Measurements from ENCODE around the gene EFEMP2. TPM values are rescaled to one million over a fixed set of nuclear protein-coding genes. Genes with fewer than 3 reads are reported as not detected.
A peak's percentile ranks its signal among the peaks of the same experiment; 100 is the strongest.

Gene EFEMP2
- total and polyA plus RNA-seq, 3 experiments from 2014 or later = 0.23 to 4.0 (median 3.9) TPM

GRCh38 chr11:65817835-65818680, 54.5 kb downstream of the EFEMP2 start:
- peak overlapping the region; percentile 74 to 85 (median 81) for H3K4me3 Mint-ChIP-seq
- Histone ChIP-seq H3K27ac (ENCODE audit: low read depth, low read length) (peak overlapping the region; percentile 53), H3K27me3 (ENCODE audit: insufficient read depth, low read length, poor library complexity, severe bottlenecking) (no peaks in the 10 kb centered on the region), H3K4me1 (ENCODE audit: insufficient read depth, low read length) (peaks cover 10% of the 10 kb centered on the region), H3K4me3 (ENCODE audit: low read length) (peak overlapping the region; percentile 62), H3K36me3 (ENCODE audit: insufficient read depth, low read length) (no peaks in the 10 kb centered on the region), H3K9me3 (ENCODE audit: low read length) (no peaks in the 10 kb centered on the region)
- POLR2A ChIA-PET = interaction anchor here (0.6 to 1.0 kb wide), 5 partner anchors 38 to 271 kb away, joined by 3 to 5 read pairs (median 5); no protein-coding TSS in a partner anchor
- peak overlapping the region in 7 of 8 donors; percentile 70 to 90 (median 77) for H3K27ac Mint-ChIP-seq
- H3K9me3 Mint-ChIP-seq = no peaks in the 10 kb centered on the region
- no peaks in the 10 kb centered on the region for H3K27me3 Mint-ChIP-seq
- H3K36me3 Mint-ChIP-seq = peaks cover 0 to 3% (median 0%) of the 10 kb centered on the region in 3 donors
- H3K4me1 Mint-ChIP-seq = peaks cover 8 to 11% (median 10%) of the 10 kb centered on the region in 3 donors
- DNase-seq = peak; percentile 87 to 97 (median 93)
- CTCF ChIA-PET = interaction anchor here (0.5 to 5.0 kb wide), 25 partner anchors 10 to 692 kb away, joined by 3 to 50 read pairs (median 5); partner anchors contain the start of genes AP5B1, FIBP, KAT5 and SNX32

GRCh38 chr11:65817312-65817834, 55.2 kb downstream of the EFEMP2 start:
- DNase-seq = no peak
- Histone ChIP-seq H3K9me3 (ENCODE audit: low read length) (no peaks in the 10 kb centered on the region), H3K27ac (ENCODE audit: low read depth, low read length) (peak overlapping the region; percentile 53), H3K36me3 (ENCODE audit: insufficient read depth, low read length) (no peaks in the 10 kb centered on the region), H3K4me3 (ENCODE audit: low read length) (peak overlapping the region; percentile 62), H3K27me3 (ENCODE audit: insufficient read depth, low read length, poor library complexity, severe bottlenecking) (no peaks in the 10 kb centered on the region), H3K4me1 (ENCODE audit: insufficient read depth, low read length) (peaks cover 10% of the 10 kb centered on the region)
- peak overlapping the region in 7 of 8 donors; percentile 49 to 90 (median 70) for H3K27ac Mint-ChIP-seq
- H3K4me1 Mint-ChIP-seq = peaks cover 8 to 11% (median 10%) of the 10 kb centered on the region in 3 donors
- ChIA-PET CTCF (interaction anchor here (0.5 to 5.0 kb wide), 22 partner anchors 9 to 692 kb away, joined by 3 to 50 read pairs (median 4); partner anchors contain the start of genes AP5B1, FIBP, KAT5 and SNX32), POLR2A (interaction anchor here (0.6 to 1.0 kb wide), 4 partner anchors 24 to 271 kb away, joined by 3 to 5 read pairs (median 4); no protein-coding TSS in a partner anchor)
- peak overlapping the region; percentile 74 to 85 (median 81) for H3K4me3 Mint-ChIP-seq
- no peaks in the 10 kb centered on the region for H3K27me3 Mint-ChIP-seq
- H3K36me3 Mint-ChIP-seq = peaks cover 0 to 3% (median 0%) of the 10 kb centered on the region in 3 donors
- H3K9me3 Mint-ChIP-seq = no peaks in the 10 kb centered on the region

DNA sequence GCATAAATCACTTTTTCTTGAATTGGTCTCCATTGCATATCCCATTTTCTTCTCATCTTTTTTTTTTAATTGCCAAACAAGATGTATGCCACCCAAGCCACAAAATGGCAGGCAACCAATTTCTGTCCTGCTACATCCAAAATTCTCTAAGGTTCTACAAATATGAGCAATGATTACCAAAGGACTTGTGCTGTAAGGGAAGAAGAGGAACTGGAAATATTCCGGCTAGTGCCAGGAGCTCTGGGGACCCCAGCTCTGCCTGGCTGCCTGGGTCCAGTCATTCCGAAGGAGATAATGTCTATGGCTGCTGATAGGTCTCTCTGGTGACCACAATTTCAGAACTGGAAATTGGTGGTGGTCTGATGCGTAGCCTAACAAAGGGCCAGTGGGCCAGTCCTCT, 55.9 kb downstream of the EFEMP2 start:
- Histone ChIP-seq H3K27ac (ENCODE audit: low read depth, low read length) (no peak overlapping the region), H3K4me1 (ENCODE audit: insufficient read depth, low read length) (peaks cover 10% of the 10 kb centered on the region), H3K27me3 (ENCODE audit: insufficient read depth, low read length, poor library complexity, severe bottlenecking) (no peaks in the 10 kb centered on the region), H3K36me3 (ENCODE audit: insufficient read depth, low read length) (no peaks in the 10 kb centered on the region), H3K4me3 (ENCODE audit: low read length) (no peak overlapping the region), H3K9me3 (ENCODE audit: low read length) (no peaks in the 10 kb centered on the region)
- no peak for DNase-seq
- Mint-ChIP-seq H3K9me3 (no peaks in the 10 kb centered on the region), H3K4me1 (peaks cover 8 to 11% (median 10%) of the 10 kb centered on the region in 3 donors), H3K36me3 (peaks cover 0 to 3% (median 0%) of the 10 kb centered on the region in 3 donors), H3K27me3 (no peaks in the 10 kb centered on the region), H3K27ac (peak overlapping the region in 1 of 8 donors; percentile 1), H3K4me3 (peak overlapping the region in 5 of 7 donors; percentile 26 to 81 (median 74))
- ChIA-PET POLR2A (interaction anchor here (0.7 kb wide), 1 partner anchor 25 kb away, joined by 3 read pairs; no protein-coding TSS in a partner anchor), CTCF (interaction anchor here (1.0 to 5.0 kb wide), 13 partner anchors 9 to 206 kb away, joined by 3 to 50 read pairs (median 5); partner anchors contain the start of genes AP5B1, FIBP and KAT5)

Other genes starting within 250 kb of the EFEMP2 start
- 100 to 1,000 TPM; 111 to 123 TPM for gene SIPA1, start 234.7 kb downstream of the EFEMP2 start, total RNA-seq
- gene SIPA1, start 234.7 kb downstream of the EFEMP2 start, polyA plus RNA-seq = 335 TPM
- 10 to 100 TPM; 87.3 to 89.7 TPM for gene RELA, start 209.9 kb downstream of the EFEMP2 start, total RNA-seq
- 76.0 TPM for gene RELA, start 209.9 kb downstream of the EFEMP2 start, polyA plus RNA-seq
- 10 to 100 TPM; 79.9 to 87.1 TPM for gene KAT5, start 160.5 kb downstream of the EFEMP2 start, total RNA-seq
- 49.5 TPM for gene KAT5, start 160.5 kb downstream of the EFEMP2 start, polyA plus RNA-seq
- gene RNASEH2C, start 152.0 kb downstream of the EFEMP2 start, total RNA-seq = 100 to 1,000 TPM; 106 to 114 TPM
- gene RNASEH2C, start 152.0 kb downstream of the EFEMP2 start, polyA plus RNA-seq = 87.7 TPM
- gene AP5B1, start 91.8 kb downstream of the EFEMP2 start, total RNA-seq = 10 to 100 TPM; 16.2 to 17.4 TPM
- gene AP5B1, start 91.8 kb downstream of the EFEMP2 start, polyA plus RNA-seq = 18.1 TPM
- not detected for gene OVOL1, start 85.7 kb downstream of the EFEMP2 start, total RNA-seq
- not detected for gene OVOL1, start 85.7 kb downstream of the EFEMP2 start, polyA plus RNA-seq
- 1 to 10 TPM; 2.0 to 2.8 TPM for gene SNX32, start 38.8 kb downstream of the EFEMP2 start, total RNA-seq
- 0.77 TPM for gene SNX32, start 38.8 kb downstream of the EFEMP2 start, polyA plus RNA-seq
- gene CFL1, start 14.6 kb downstream of the EFEMP2 start, total RNA-seq = 1,000 to 10,000 TPM; 1,172 to 1,226 TPM
- 3,347 TPM for gene CFL1, start 14.6 kb downstream of the EFEMP2 start, polyA plus RNA-seq
- 10 to 100 TPM; 84.7 to 85.8 TPM for gene MUS81, start 12.4 kb downstream of the EFEMP2 start, total RNA-seq
- gene MUS81, start 12.4 kb downstream of the EFEMP2 start, polyA plus RNA-seq = 35.2 TPM
- gene CTSW, start 7.0 kb upstream of the EFEMP2 start, total RNA-seq = 10 to 100 TPM; 40.9 to 44.3 TPM
- gene CTSW, start 7.0 kb upstream of the EFEMP2 start, polyA plus RNA-seq = 1,046 TPM
- 100 to 1,000 TPM; 121 to 123 TPM for gene FIBP, start 15.7 kb upstream of the EFEMP2 start, total RNA-seq
- gene FIBP, start 15.7 kb upstream of the EFEMP2 start, polyA plus RNA-seq = 78.6 TPM
- gene CCDC85B, start 17.9 kb upstream of the EFEMP2 start, total RNA-seq = 10 to 100 TPM; 81.3 to 86.7 TPM
- 94.4 TPM for gene CCDC85B, start 17.9 kb upstream of the EFEMP2 start, polyA plus RNA-seq
- 10 to 100 TPM; 26.4 to 26.9 TPM for gene FOSL1, start 27.6 kb upstream of the EFEMP2 start, total RNA-seq
- gene FOSL1, start 27.6 kb upstream of the EFEMP2 start, polyA plus RNA-seq = 0.51 TPM
- gene C11orf68, start 46.3 kb upstream of the EFEMP2 start, total RNA-seq = 10 to 100 TPM; 18.7 to 21.4 TPM
- gene C11orf68, start 46.3 kb upstream of the EFEMP2 start, polyA plus RNA-seq = 70.3 TPM
- gene DRAP1, start 46.6 kb upstream of the EFEMP2 start, total RNA-seq = 100 to 1,000 TPM in 1 of 2 experiments, 10 to 100 TPM in 1; 94.6 to 103 TPM
- 115 TPM for gene DRAP1, start 46.6 kb upstream of the EFEMP2 start, polyA plus RNA-seq
- not detected for gene TSGA10IP, start 72.7 kb upstream of the EFEMP2 start, total RNA-seq
- not detected for gene TSGA10IP, start 72.7 kb upstream of the EFEMP2 start, polyA plus RNA-seq
- gene SART1, start 88.9 kb upstream of the EFEMP2 start, total RNA-seq = 10 to 100 TPM; 69.9 to 70.2 TPM
- gene SART1, start 88.9 kb upstream of the EFEMP2 start, polyA plus RNA-seq = 50.1 TPM
- 10 to 100 TPM; 81.2 to 81.3 TPM for gene EIF1AD, start 129.4 kb upstream of the EFEMP2 start, total RNA-seq
- 16.1 TPM for gene EIF1AD, start 129.4 kb upstream of the EFEMP2 start, polyA plus RNA-seq
- 100 to 1,000 TPM; 264 to 268 TPM for gene BANF1, start 129.7 kb upstream of the EFEMP2 start, total RNA-seq
- gene BANF1, start 129.7 kb upstream of the EFEMP2 start, polyA plus RNA-seq = 205 TPM
- not detected for gene CST6, start 139.2 kb upstream of the EFEMP2 start, total RNA-seq
- not detected for gene CST6, start 139.2 kb upstream of the EFEMP2 start, polyA plus RNA-seq
- gene CATSPER1, start 153.7 kb upstream of the EFEMP2 start, total RNA-seq = not detected
- not detected for gene CATSPER1, start 153.7 kb upstream of the EFEMP2 start, polyA plus RNA-seq
- gene GAL3ST3, start 176.4 kb upstream of the EFEMP2 start, total RNA-seq = not detected
- gene GAL3ST3, start 176.4 kb upstream of the EFEMP2 start, polyA plus RNA-seq = not detected
- 100 to 1,000 TPM; 261 to 274 TPM for gene SF3B2, start 179.6 kb upstream of the EFEMP2 start, total RNA-seq
- gene SF3B2, start 179.6 kb upstream of the EFEMP2 start, polyA plus RNA-seq = 134 TPM
- gene PACS1, start 197.5 kb upstream of the EFEMP2 start, total RNA-seq = 10 to 100 TPM; 73.3 to 77.4 TPM
- 86.1 TPM for gene PACS1, start 197.5 kb upstream of the EFEMP2 start, polyA plus RNA-seq

Data from CD8-positive, alpha-beta memory T cell (primary cell).